ENCODE results near the gene TCF25. TPM values are rescaled to one million over a fixed set of nuclear protein-coding genes. Genes with fewer than 3 reads are reported as not detected.

Gene TCF25
- total and polyA plus RNA-seq, 8 donors, result 147 to 189 (median 160) TPM

GRCh38 chr16:89900885-89901284, 27.5 kb downstream of the TCF25 start:
- H3K4me1 ChIP-seq, result no peaks in the 10 kb centered on the region
- H3K36me3 ChIP-seq, result peaks cover 0 to 88% of the 10 kb centered on the region in 2 donors
- no peak for ATAC-seq
- TF ChIP-seq, protein P1, sequence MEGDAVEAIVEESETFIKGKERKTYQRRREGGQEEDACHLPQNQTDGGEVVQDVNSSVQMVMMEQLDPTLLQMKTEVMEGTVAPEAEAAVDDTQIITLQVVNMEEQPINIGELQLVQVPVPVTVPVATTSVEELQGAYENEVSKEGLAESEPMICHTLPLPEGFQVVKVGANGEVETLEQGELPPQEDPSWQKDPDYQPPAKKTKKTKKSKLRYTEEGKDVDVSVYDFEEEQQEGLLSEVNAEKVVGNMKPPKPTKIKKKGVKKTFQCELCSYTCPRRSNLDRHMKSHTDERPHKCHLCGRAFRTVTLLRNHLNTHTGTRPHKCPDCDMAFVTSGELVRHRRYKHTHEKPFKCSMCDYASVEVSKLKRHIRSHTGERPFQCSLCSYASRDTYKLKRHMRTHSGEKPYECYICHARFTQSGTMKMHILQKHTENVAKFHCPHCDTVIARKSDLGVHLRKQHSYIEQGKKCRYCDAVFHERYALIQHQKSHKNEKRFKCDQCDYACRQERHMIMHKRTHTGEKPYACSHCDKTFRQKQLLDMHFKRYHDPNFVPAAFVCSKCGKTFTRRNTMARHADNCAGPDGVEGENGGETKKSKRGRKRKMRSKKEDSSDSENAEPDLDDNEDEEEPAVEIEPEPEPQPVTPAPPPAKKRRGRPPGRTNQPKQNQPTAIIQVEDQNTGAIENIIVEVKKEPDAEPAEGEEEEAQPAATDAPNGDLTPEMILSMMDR (IDR thresholded peaks at IDR 0.05), result no peak
- H3K27ac ChIP-seq, result no peak overlapping the region
- intact Hi-C loops (cut with DNase I), result no loop called here
- H3K4me3 ChIP-seq, result no peak overlapping the region
- no peaks in the 10 kb centered on the region for H3K27me3 ChIP-seq
- peak in 1 of 4 donors; percentile 54 for DNase-seq
- H3K9me3 ChIP-seq, result no peaks in the 10 kb centered on the region

DNA sequence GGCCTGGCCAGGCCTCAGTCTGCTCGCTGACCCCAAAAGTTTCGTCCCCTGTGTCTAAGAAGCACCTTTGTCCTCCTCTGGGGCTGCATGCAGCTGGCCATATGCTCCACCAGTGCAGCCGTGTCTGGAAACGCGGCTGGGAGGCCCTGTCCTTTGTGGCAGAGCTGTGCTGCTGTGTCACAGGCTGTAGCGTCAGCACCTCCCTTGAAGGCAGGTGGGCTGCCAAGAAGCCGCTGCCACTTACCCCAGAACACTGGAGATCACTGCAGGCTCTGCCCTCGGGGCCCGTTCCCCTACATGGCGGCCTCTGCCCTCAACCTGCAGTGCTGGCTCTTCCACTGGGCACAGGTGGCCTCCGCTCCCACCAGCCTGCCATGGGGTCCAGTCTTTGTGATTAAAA, 29.6 kb downstream of the TCF25 start:
- Histone ChIP-seq H3K27ac (no peak overlapping the region), H3K36me3 (peaks cover 0 to 80% of the 10 kb centered on the region in 2 donors), H3K9me3 (no peaks in the 10 kb centered on the region), H3K27me3 (no peaks in the 10 kb centered on the region), H3K4me3 (no peak overlapping the region), H3K4me1 (no peaks in the 10 kb centered on the region)
- TF ChIP-seq, protein P1 (IDR thresholded peaks at IDR 0.05), result no peak
- intact Hi-C loops (cut with DNase I), result no loop called here
- ATAC-seq (no peak), DNase-seq (no peak)

GRCh38 chr16:89903908-89904515, 30.6 kb downstream of the TCF25 start:
- Histone ChIP-seq H3K27ac (no peak overlapping the region), H3K4me1 (no peaks in the 10 kb centered on the region), H3K9me3 (no peaks in the 10 kb centered on the region), H3K27me3 (no peaks in the 10 kb centered on the region), H3K4me3 (no peak overlapping the region), H3K36me3 (peaks cover 0 to 74% of the 10 kb centered on the region in 2 donors)
- intact Hi-C loops (cut with DNase I), result no loop called here
- ATAC-seq, result no peak
- peak in 1 of 4 donors; percentile 54 for DNase-seq
- TF ChIP-seq, protein P1 (IDR thresholded peaks at IDR 0.05), result no peak

DNA sequence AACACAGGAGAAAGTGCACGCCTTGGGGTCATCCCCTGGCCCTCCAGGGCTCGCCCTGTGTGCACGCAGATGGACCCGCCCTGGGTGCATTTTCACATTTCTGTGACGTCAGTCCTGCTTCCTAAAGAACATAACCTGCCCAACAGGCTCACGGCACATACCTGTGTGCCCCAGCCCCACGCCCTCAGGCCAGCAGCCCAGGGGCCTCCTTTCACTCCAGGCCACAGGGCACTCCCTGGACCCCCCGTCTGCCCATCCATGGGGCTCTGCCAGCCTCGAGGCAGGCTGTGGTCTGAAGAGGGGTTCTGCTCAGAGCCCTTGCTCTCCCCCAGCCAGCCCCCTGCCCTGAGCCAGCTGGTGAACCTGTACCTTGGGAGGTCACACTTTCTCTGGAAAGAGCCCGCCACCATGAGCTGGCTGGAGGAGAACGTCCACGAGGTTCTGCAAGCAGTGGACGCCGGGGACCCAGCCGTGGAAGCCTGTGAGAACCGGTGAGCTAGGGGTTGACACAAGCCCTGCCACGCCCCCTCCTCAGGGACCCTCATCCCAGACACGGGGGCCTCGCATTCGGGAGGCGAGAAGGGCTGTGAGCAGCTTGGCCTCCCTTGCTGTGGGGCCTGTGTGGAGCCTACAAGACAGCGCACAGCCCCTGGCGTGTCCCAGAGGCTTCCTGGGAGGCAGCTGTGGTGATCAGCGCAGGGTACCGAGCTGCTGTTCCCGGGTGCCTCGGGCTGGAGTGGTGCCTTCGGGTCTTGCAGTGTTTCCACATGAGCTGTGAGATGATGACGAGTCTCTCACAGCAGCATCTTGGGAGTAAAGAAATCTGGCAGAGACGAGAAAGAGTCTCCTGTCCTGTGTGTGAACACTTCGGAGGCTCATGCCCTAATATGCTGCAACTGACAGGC, 31.5 kb downstream of the TCF25 start:
- Histone ChIP-seq H3K4me1 (peaks cover 0 to 3% of the 10 kb centered on the region in 2 donors), H3K9me3 (no peaks in the 10 kb centered on the region), H3K27me3 (no peaks in the 10 kb centered on the region), H3K36me3 (peaks cover 0 to 73% of the 10 kb centered on the region in 2 donors), H3K4me3 (no peak overlapping the region), H3K27ac (no peak overlapping the region)
- intact Hi-C loops (cut with DNase I), result no loop called here
- ATAC-seq, result peak; percentile 9
- TF ChIP-seq, protein P1 (IDR thresholded peaks at IDR 0.05), result no peak
- peak in 2 of 4 donors; percentile 58 to 73 for DNase-seq

DNA sequence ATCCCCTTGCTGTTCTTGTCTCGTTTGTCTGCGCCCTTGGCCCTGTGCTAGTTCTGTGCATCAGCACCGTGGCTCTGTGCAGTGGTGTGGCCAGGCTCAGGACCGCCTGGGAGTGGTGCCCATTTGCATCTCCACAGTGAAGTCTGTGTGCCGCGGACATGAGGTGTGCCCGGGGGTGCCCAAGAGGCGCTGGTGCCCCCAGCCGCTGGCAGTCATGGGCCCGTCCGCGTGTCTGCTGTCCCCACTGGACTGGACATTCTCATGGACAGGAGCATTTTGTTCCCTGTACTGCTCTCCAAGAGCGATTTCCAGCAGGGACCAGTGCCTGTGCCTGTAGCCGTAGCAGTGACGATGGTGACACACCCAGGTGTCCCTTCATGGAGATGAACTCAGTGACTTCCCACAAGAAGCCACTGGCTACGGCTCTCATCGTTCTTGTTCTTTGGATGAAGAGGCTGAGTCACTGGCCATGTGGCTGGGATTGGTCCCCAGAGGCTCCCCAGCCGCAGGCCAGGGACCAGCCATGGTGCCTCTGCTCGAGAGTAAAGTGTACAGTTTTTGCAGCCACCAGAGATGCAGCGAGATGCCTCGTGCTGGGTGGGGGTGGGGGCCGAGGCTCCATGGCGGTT, 32.2 kb downstream of the TCF25 start:
- ATAC-seq (no peak), DNase-seq (peak in 1 of 4 donors; percentile 49)
- no peaks in the 10 kb centered on the region for H3K27me3 ChIP-seq
- TF ChIP-seq, protein P1 (IDR thresholded peaks at IDR 0.05), result no peak
- peaks cover 0 to 71% of the 10 kb centered on the region in 2 donors for H3K36me3 ChIP-seq
- intact Hi-C loops (cut with DNase I), result no loop called here
- no peak overlapping the region for H3K27ac ChIP-seq
- H3K9me3 ChIP-seq, result no peaks in the 10 kb centered on the region
- H3K4me1 ChIP-seq, result peaks cover 0 to 7% of the 10 kb centered on the region in 2 donors
- H3K4me3 ChIP-seq, result no peak overlapping the region
